ENCODE measurements around the gene HOXC13. TPM values are rescaled to one million over a fixed set of nuclear protein-coding genes. Genes with fewer than 3 reads are reported as not detected.
A peak's percentile ranks its signal among the peaks of the same experiment; 100 is the strongest.

Gene HOXC13
- total and polyA plus RNA-seq, 9 of the 15 experiments (the other 6 are each of a cell fraction or from before 2014, with no cell fraction given) = 0.03 to 0.29 (median 0.17) TPM; not detected in 2

- Histone ChIP-seq H3K4me3 (no peak overlapping the region), H3K4me2 (ENCODE audit: insufficient read depth, low read length) (no peak overlapping the region), H4K20me1 (replicated peaks; ENCODE audit: control insufficient read depth, insufficient read depth, low read length) (peaks cover 22% of the 10 kb centered on the region; the same call in 1 of the 2 replicates), H3K36me3 (ENCODE audit: control insufficient read depth, insufficient read depth, low read length) (no peaks in the 10 kb centered on the region), H2AFZ (ENCODE audit: low read depth, low read length) (no peak overlapping the region), H3K27ac (ENCODE audit: extremely low read depth, low read depth, low read length) (no peak overlapping the region), H3K9me3 (replicated peaks; ENCODE audit: control insufficient read depth, insufficient read depth, low read depth, low read length) (no peaks in the 10 kb centered on the region), H3K9me1 (ENCODE audit: control insufficient read depth, insufficient read depth, low read length) (no peaks in the 10 kb centered on the region), H3K4me1 (replicated peaks in 1 of 2; ENCODE audit: control insufficient read depth in 2 of 2, insufficient read depth in 2 of 2, low read length in 2 of 2) (peaks cover 0 to 15% of the 10 kb centered on the region in 2 experiments; a peak in 2 of 5 replicates), H3K27me3 (ENCODE audit: control insufficient read depth in 2 of 2, insufficient read depth in 2 of 2, low read length in 2 of 2) (peaks cover 56 to 87% of the 10 kb centered on the region in 2 experiments), H3K79me2 (ENCODE audit: control insufficient read depth, insufficient read depth, low read length) (no peaks in the 10 kb centered on the region), H3K9ac (ENCODE audit: insufficient read depth in 1 of 2, low read depth in 2 of 2, low read length in 2 of 2) (no peak overlapping the region)
- in situ Hi-C loops (cut with MboI) = no loop called here
- WGBS (ENCODE audit: insufficient coverage, low coverage, missing lambda C conversion rate) = 0% methylated on average over 3 of the region's 3 CpGs
- no peak for FAIRE-seq
- no peak for DNase-seq (ENCODE audit: extremely low read depth in 1 of 4, low spot score in 3 of 4)
- ChIA-PET POLR2A (interaction anchor here (0.6 kb wide), 1 partner anchor 18 kb away, joined by 3 read pairs; no protein-coding TSS in a partner anchor), CTCF (ENCODE audit: low intra/inter-chr PET ratio) (no interaction called here)
- peak; percentile 20; the same call in 1 of the 3 replicates for ATAC-seq
- BruUV-seq (replicated peaks) = no TSS peak
- intact Hi-C loops (cut with micrococcal nuclease) = no loop called here
- no peak for TF ChIP-seq ZNF124 (CRISPR knock-in tag; IDR thresholded peaks at IDR 0.05)
- no peak for TF ChIP-seq RBM17 (IDR thresholded peaks at IDR 0.05; ENCODE audit: borderline replicate concordance, low read depth, low read length)
- TF ChIP-seq RBM39 (optimal IDR thresholded peaks at IDR 0.05; ENCODE audit: low read depth, low read length) = no peak
- TF ChIP-seq UBTF (IDR thresholded peaks at IDR 0.05; ENCODE audit: borderline replicate concordance in 1 of 2, low read depth in 2 of 2, low read length in 2 of 2) = no peak
- no peak for TF ChIP-seq ZC3H11A (IDR thresholded peaks at IDR 0.05; ENCODE audit: low read depth, low read length)
- TF ChIP-seq ZNF766 (CRISPR knock-in tag; conservative IDR thresholded peaks at IDR 0.05) = no peak
- TF ChIP-seq ZBED1 (IDR thresholded peaks at IDR 0.05) = no peak
- no peak for TF ChIP-seq TAL1 (IDR thresholded peaks at IDR 0.05)
- TF ChIP-seq POLR2A (conservative IDR thresholded peaks at IDR 0.05) = no peak
- TF ChIP-seq WHSC1 (IDR thresholded peaks at IDR 0.05; ENCODE audit: low read length) = no peak
- TF ChIP-seq ZBTB43 (CRISPR knock-in tag; IDR thresholded peaks at IDR 0.05) = no peak
- no peak for TF ChIP-seq MIER1 (IDR thresholded peaks at IDR 0.05; ENCODE audit: low read depth)
Measured at GRCh38 chr12:53958128-53958527, 19.5 kb downstream of the HOXC13 start.

Data from K562 (cell line).